Measurements from ENCODE around the gene MEI1.

DNA sequence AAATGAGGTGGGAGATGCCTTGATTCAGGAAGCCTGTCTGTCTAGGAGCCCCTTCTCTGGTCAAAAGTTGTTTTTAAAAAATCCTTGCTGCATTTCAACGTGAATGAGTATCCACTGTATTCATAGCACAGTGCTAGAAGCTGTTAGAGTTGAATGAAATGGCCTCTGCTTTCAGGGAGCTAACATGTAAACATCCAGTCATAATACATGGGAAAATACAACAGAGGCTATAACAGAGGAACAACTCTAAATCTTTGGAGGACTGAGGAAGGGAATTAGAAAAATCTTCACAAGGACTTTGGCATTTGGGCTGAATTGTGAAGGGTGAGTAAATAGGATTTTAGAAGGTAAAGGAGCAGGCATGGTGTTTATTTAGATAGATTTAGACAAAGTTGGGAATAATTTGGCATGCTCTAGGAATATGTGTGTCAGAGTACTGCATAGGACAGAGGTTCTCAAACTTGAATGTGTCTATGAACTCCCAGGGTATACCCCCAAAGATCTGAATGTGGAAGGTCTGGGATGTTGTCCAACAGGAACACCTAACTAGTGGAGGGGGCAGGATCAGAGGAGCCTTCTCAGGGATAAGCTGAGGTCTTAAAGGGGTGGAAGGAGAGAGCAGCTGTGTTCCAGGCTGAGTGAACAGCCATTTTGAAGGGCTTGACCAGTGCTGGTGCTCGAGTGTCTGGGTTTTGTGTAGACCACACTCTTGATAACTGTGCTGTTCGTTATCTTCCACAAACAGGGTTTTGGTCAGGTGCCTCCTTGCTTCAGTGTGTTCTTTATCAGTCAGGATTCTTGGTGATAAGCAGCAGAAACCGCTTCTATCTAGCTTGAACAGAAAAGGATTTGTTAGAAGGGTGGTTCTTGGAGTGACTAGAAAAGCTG lies 146.3 kb downstream of the MEI1 start:
- TF ChIP-seq POLR2A (IDR thresholded peaks at IDR 0.05): no peak
- no peak for TF ChIP-seq CTCF (IDR thresholded peaks at IDR 0.05)
- TF ChIP-seq POLR2AphosphoS5 (IDR thresholded peaks at IDR 0.05): peak in 2 of 3 donors; percentile 31 to 69

Measured in stomach (tissue), 4 donors.